B cell (primary cell): ENCODE results near the gene ADCY2. TPM values are rescaled to one million over a fixed set of nuclear protein-coding genes. Genes with fewer than 3 reads are reported as not detected.

Source experiments
- ATAC-seq: fragments of 200-7000 bp; cut with Tn5 transposase; one replicate; pipeline ENCODE4 v1.10.0; 2021; ENCODE audit warnings: low read depth, mild to moderate bottlenecking, moderate number of reproducible peaks, moderate library complexity
- CTCF ChIA-PET: fragments of 350-600 bp; sonication (Branson Sonifier 250); formaldehyde crosslinking; loops from one replicate; lab custom pipeline; 2021; ENCODE audit warnings: antibody characterized with exemption, inconsistent platforms; lab: Charles Lee
- POLR2A ChIA-PET: fragments of 350-600 bp; sonication (Branson Sonifier 250); formaldehyde crosslinking; loops from one replicate; lab custom pipeline; 2021; ENCODE audit warnings: antibody characterized with exemption; lab: Charles Lee
- DNase-seq: peaks from one replicate; pipeline ENCODE4 v3.0.0; 2013
- H2AFZ ChIP-seq: 2 replicates; pipeline ENCODE4 v1.6.1; 2012; ENCODE audit warnings: mild to moderate bottlenecking, low read depth, low read length; ENCODE audit not compliant: insufficient read depth, poor library complexity, severe bottlenecking
- H3K27ac ChIP-seq, 2 donors: 1 replicate in 1 of 2; 2 replicates in 1 of 2; pipeline ENCODE4 v1.5.1; 2012 to 2013; ENCODE audit warnings: low read length in 2 of 2, mild to moderate bottlenecking in 2 of 2, moderate library complexity in 1 of 2
- H3K27me3 ChIP-seq, 4 experiments: fragments of 200-600 bp in 1 of 4; sonication (generic) in 1 of 4; replicated peaks in 1 of 4; 1 replicate in 2 of 4; 2 replicates in 2 of 4; pipeline versions ENCODE4 v1.6.1 to v1.7.0; 2013 to 2016; ENCODE audit warnings: low read length in 3 of 4, mild to moderate bottlenecking in 2 of 4, mixed read lengths in 1 of 4, moderate library complexity in 1 of 4; ENCODE audit not compliant: insufficient read depth in 4 of 4, control insufficient read depth in 3 of 4; ENCODE audit errors: control extremely low read depth in 1 of 4
- H3K36me3 ChIP-seq, 2 experiments: replicated peaks in 1 of 2; 1 replicate in 1 of 2; 2 replicates in 1 of 2; pipeline versions ENCODE4 v1.6.1 to v1.7.1; 2013; ENCODE audit warnings: low read length in 1 of 2; ENCODE audit not compliant: insufficient read depth in 2 of 2, control insufficient read depth in 1 of 2; ENCODE audit errors: control extremely low read depth in 1 of 2, extremely low read depth in 1 of 2
- H3K4me1 ChIP-seq, 2 donors: fragments of 200-600 bp in 1 of 2; sonication (generic) in 1 of 2; 1 replicate in 1 of 2; 2 replicates in 1 of 2; pipeline versions ENCODE4 v1.5.1 to v1.6.1; 2013 to 2017; ENCODE audit warnings: low read length in 2 of 2; ENCODE audit not compliant: control insufficient read depth in 2 of 2, insufficient read depth in 2 of 2
- H3K4me2 ChIP-seq: replicated peaks from 2 replicates; pipeline ENCODE3; 2012; ENCODE audit warnings: mild to moderate bottlenecking, low read depth, low read length; ENCODE audit not compliant: poor library complexity, severe bottlenecking
- H3K4me3 ChIP-seq, 5 experiments: fragments of 200-600 bp in 1 of 5; sonication (generic) in 1 of 5; 1 replicate in 3 of 5; 2 replicates in 2 of 5; pipeline versions ENCODE4 v1.5.1 to v1.7.0; 2011 to 2016; ENCODE audit warnings: low read length in 4 of 5, mild to moderate bottlenecking in 4 of 5, low read depth in 2 of 5, control low read depth in 1 of 5, moderate library complexity in 1 of 5; ENCODE audit not compliant: insufficient read depth in 1 of 5; ENCODE audit errors: control extremely low read depth in 1 of 5, extremely low read depth in 1 of 5
- H3K79me2 ChIP-seq: fragments of 200-600 bp; sonication (generic); one replicate; pipeline ENCODE4 v1.6.0; 2016; ENCODE audit warnings: low read length; ENCODE audit not compliant: control insufficient read depth, insufficient read depth
- H3K9ac ChIP-seq: fragments of 200-600 bp; sonication (generic); 2 replicates; pipeline ENCODE4 v1.6.1; 2017; ENCODE audit warnings: mild to moderate bottlenecking, low read length, moderate library complexity
- H3K9me3 ChIP-seq, 3 donors: one replicate each; pipeline versions ENCODE4 v1.6.1 to v1.7.1; 2013; ENCODE audit warnings: low read length in 2 of 3; ENCODE audit not compliant: control insufficient read depth in 2 of 3, insufficient read depth in 1 of 3; ENCODE audit errors: control extremely low read depth in 1 of 3
- H4K20me1 ChIP-seq: 2 replicates; pipeline ENCODE4 v1.6.0; 2012; ENCODE audit warnings: mild to moderate bottlenecking, low read length; ENCODE audit not compliant: insufficient read depth, control insufficient read depth, poor library complexity, severe bottlenecking
- H3K27ac Mint-ChIP-seq: one replicate; pipeline ENCODE4 v1.8.0; 2021; ENCODE audit warnings: mixed read lengths
- H3K27me3 Mint-ChIP-seq: one replicate; pipeline ENCODE4 v1.8.0; 2021; ENCODE audit warnings: mixed read lengths
- H3K4me1 Mint-ChIP-seq: one replicate; pipeline ENCODE4 v1.8.0; 2021; ENCODE audit warnings: mixed read lengths
- H3K4me3 Mint-ChIP-seq: one replicate; pipeline ENCODE4 v1.8.0; 2021; ENCODE audit warnings: mixed read lengths
- H3K9me3 Mint-ChIP-seq: one replicate; pipeline ENCODE4 v1.8.0; 2022; ENCODE audit warnings: mixed read lengths; ENCODE audit not compliant: insufficient read depth
- CTCF ChIP-seq: fragments of 200-600 bp; IDR thresholded peaks from one replicate; pipeline ENCODE4 v1.8.0; 2022; ENCODE audit warnings: antibody characterized with exemption, mild to moderate bottlenecking
- EZH2 ChIP-seq: IDR thresholded peaks from 2 replicates; pipeline ENCODE4 v1.6.1; 2012; ENCODE audit warnings: borderline replicate concordance, low read depth, mild to moderate bottlenecking, moderate library complexity, low read length; ENCODE audit not compliant: insufficient read depth, poor library complexity, severe bottlenecking
- WGBS: methylation state at CpG from one replicate; pipeline ENCODE4 v1.1.5; 2013; ENCODE audit warnings: missing lambda C conversion rate; ENCODE audit not compliant: insufficient coverage; 5-methylcytosine and 5-hydroxymethylcytosine counted together
- intact Hi-C: fragments of 100-400 bp; cut with micrococcal nuclease; formaldehyde crosslinking; loops from one replicate; pipeline ENCODE4 v1.10.0; 2022
- polyA plus RNA-seq: library from polyadenylated mRNA; depleted of rRNA; stranded (reverse); fragments of >200 nt; gene quantifications from 2 replicates; pipeline ENCODE4 v1.2.3, GENCODE V29; 2012
- total RNA-seq, 2 donors: library from RNA; stranded (reverse); fragments of 120-200 nt in 1 of 2; gene quantifications; 1 replicate in 1 of 2; 2 replicates in 1 of 2; pipeline versions ENCODE4 v1.2.3 to v1.2.4, GENCODE V29; 2013 to 2022

ADCY2 gene
- total and polyA plus RNA-seq, 2 donors (not counting 1 experiment from before 2014, with no cell fraction given): not detected

- H3K4me3 Mint-ChIP-seq: no peak overlapping the region
- POLR2A ChIA-PET: no interaction called here
Measured at GRCh38 chr5:7628248-7628647, 232.3 kb downstream of the ADCY2 start.

GRCh38 chr5:7628820-7629219 is 232.9 kb downstream of the ADCY2 start:
- no peak overlapping the region for H3K4me2 ChIP-seq
- DNase-seq: no peak
- ATAC-seq: no peak
- no peaks in the 10 kb centered on the region for H3K27me3 ChIP-seq
- 95% methylated on average over 3 of the region's 5 CpGs for WGBS
- H3K9me3 ChIP-seq: peaks cover 0 to 3% (median 0%) of the 10 kb centered on the region in 3 donors
- TF ChIP-seq CTCF (no peak), EZH2 (no peak)
- no peak overlapping the region for H3K27ac Mint-ChIP-seq
- H3K4me3 Mint-ChIP-seq: no peak overlapping the region
- H3K27me3 Mint-ChIP-seq: no peaks in the 10 kb centered on the region
- intact Hi-C loops: no loop called here
- no peak overlapping the region for H3K9ac ChIP-seq
- H3K9me3 Mint-ChIP-seq: peaks cover 4% of the 10 kb centered on the region
- H4K20me1 ChIP-seq: no peaks in the 10 kb centered on the region
- H3K36me3 ChIP-seq: no peaks in the 10 kb centered on the region
- no peak overlapping the region for H3K4me3 ChIP-seq
- no peaks in the 10 kb centered on the region for H3K4me1 Mint-ChIP-seq
- H3K4me1 ChIP-seq: no peaks in the 10 kb centered on the region
- ChIA-PET POLR2A (no interaction called here), CTCF (no interaction called here)
- no peak overlapping the region for H3K27ac ChIP-seq
- H2AFZ ChIP-seq: no peak overlapping the region
- H3K79me2 ChIP-seq: no peaks in the 10 kb centered on the region

More at GRCh38 chr5:7628248-7628647, 232.3 kb downstream of the ADCY2 start:
- Histone ChIP-seq H3K4me3 (no peak overlapping the region), H3K27me3 (no peaks in the 10 kb centered on the region), H3K9me3 (peaks cover 0 to 3% (median 0%) of the 10 kb centered on the region in 3 donors), H4K20me1 (no peaks in the 10 kb centered on the region), H3K36me3 (no peaks in the 10 kb centered on the region), H2AFZ (no peak overlapping the region), H3K79me2 (no peaks in the 10 kb centered on the region), H3K9ac (no peak overlapping the region), H3K4me1 (no peaks in the 10 kb centered on the region), H3K27ac (no peak overlapping the region), H3K4me2 (no peak overlapping the region)
- intact Hi-C loops: no loop called here
- no peak for TF ChIP-seq CTCF
- TF ChIP-seq EZH2: no peak
- Mint-ChIP-seq H3K9me3 (peaks cover 4% of the 10 kb centered on the region), H3K27ac (no peak overlapping the region), H3K27me3 (no peaks in the 10 kb centered on the region), H3K4me1 (no peaks in the 10 kb centered on the region)
- ATAC-seq (no peak), DNase-seq (no peak)
- CTCF ChIA-PET: no interaction called here
